OCI-LY1 (cell line): ENCODE data around the gene PSMG1.
A peak's percentile ranks its signal among the peaks of the same experiment; 100 is the strongest.
"Not testable (repeated sequence)": the region's sequence is repeated elsewhere in the genome, so short reads cannot be mapped to it uniquely, and the experiment has no call there.

ENCODE experiments used
- H2AFZ ChIP-seq: fragments of 200-600 bp; sonication (generic), shearing (Covaris generic); 2 replicates; pipeline ENCODE4 v1.6.0; 2014; ENCODE audit warnings: antibody characterized with exemption, mild to moderate bottlenecking, low read length
- H3F3A ChIP-seq: fragments of 200-600 bp; sonication (generic), shearing (Covaris generic); 2 replicates; pipeline ENCODE4 v1.6.0; 2014; ENCODE audit warnings: mild to moderate bottlenecking, antibody characterized with exemption, low read length, moderate library complexity; ENCODE audit not compliant: insufficient read depth
- H3K27ac ChIP-seq: fragments of 200-600 bp; sonication (generic); 2 replicates; pipeline ENCODE4 v1.5.1; 2014; ENCODE audit warnings: low read length, mixed run types, mild to moderate bottlenecking, low read depth; ENCODE audit not compliant: poor library complexity, severe bottlenecking
- H3K27me3 ChIP-seq: fragments of 200-600 bp; sonication (generic); 2 replicates; pipeline ENCODE4 v1.6.0; 2014; ENCODE audit warnings: antibody characterized with exemption, mild to moderate bottlenecking, low read length, moderate library complexity; ENCODE audit not compliant: insufficient read depth
- H3K36me3 ChIP-seq: fragments of 200-600 bp; sonication (generic); 2 replicates; pipeline ENCODE4 v1.6.1; 2014; ENCODE audit warnings: mild to moderate bottlenecking, antibody characterized with exemption, low read length, moderate library complexity, mixed read lengths; ENCODE audit not compliant: insufficient read depth
- H3K4me1 ChIP-seq: fragments of 200-600 bp; sonication (generic); 2 replicates; pipeline ENCODE4 v1.5.1; 2014; ENCODE audit warnings: mild to moderate bottlenecking, low read length, moderate library complexity; ENCODE audit not compliant: insufficient read depth, severe bottlenecking
- H3K4me2 ChIP-seq: fragments of 200-600 bp; sonication (generic), shearing (Covaris generic); 2 replicates; pipeline ENCODE4 v1.6.1; 2014; ENCODE audit warnings: low read length
- H3K4me3 ChIP-seq: fragments of 200-600 bp; sonication (generic); 2 replicates; pipeline ENCODE4 v1.5.1; 2014; ENCODE audit warnings: low read length, low read depth, mild to moderate bottlenecking, mixed read lengths; ENCODE audit not compliant: poor library complexity, severe bottlenecking
- H3K79me2 ChIP-seq: fragments of 200-600 bp; shearing (Covaris generic); 2 replicates; pipeline ENCODE4 v1.6.1; 2016; ENCODE audit warnings: mixed run types, low read length, mixed read lengths; ENCODE audit not compliant: insufficient read depth
- H3K9ac ChIP-seq: fragments of 200-600 bp; sonication (generic), shearing (Covaris generic); 2 replicates; pipeline ENCODE4 v1.6.1; 2014; ENCODE audit warnings: mild to moderate bottlenecking, low read length, mixed read lengths
- H3K9me2 ChIP-seq: fragments of 200-600 bp; sonication (generic), shearing (Covaris generic); 2 replicates; pipeline ENCODE4 v1.6.1; 2014; ENCODE audit warnings: low read depth, mild to moderate bottlenecking, low read length, mixed read lengths
- H3K9me3 ChIP-seq: fragments of 200-600 bp; shearing (Covaris generic); 2 replicates; pipeline ENCODE4 v1.6.1; 2014; ENCODE audit warnings: low read length, mixed read lengths
- H4K20me1 ChIP-seq: fragments of 200-600 bp; sonication (generic), shearing (Covaris generic); 2 replicates; pipeline ENCODE4 v1.6.0; 2016; ENCODE audit warnings: mild to moderate bottlenecking, low read length; ENCODE audit not compliant: insufficient read depth
- CTCF ChIP-seq: fragments of 200-600 bp; sonication (generic), shearing (Covaris generic); IDR thresholded peaks from 2 replicates; pipeline ENCODE4 v1.5.1; 2017; ENCODE audit warnings: mild to moderate bottlenecking, antibody characterized with exemption, low read length, moderate library complexity, mixed read lengths
- EZH2 ChIP-seq: fragments of 200-600 bp; sonication (generic), shearing (Covaris generic); IDR thresholded peaks from 2 replicates; pipeline ENCODE4 v1.8.0; 2017; ENCODE audit warnings: borderline replicate concordance, mixed run types, mild to moderate bottlenecking, antibody characterized with exemption, low read length, moderate library complexity, mixed read lengths

PSMG1 gene

GRCh38 chr21:39136138-39136537, 47.1 kb downstream of the PSMG1 start:
- H3F3A ChIP-seq, H3K27me3 ChIP-seq, H3K9ac ChIP-seq, H3K4me1 ChIP-seq, H4K20me1 ChIP-seq, H3K36me3 ChIP-seq, H2AFZ ChIP-seq, H3K4me2 ChIP-seq, H3K9me2 ChIP-seq, H3K79me2 ChIP-seq, H3K27ac ChIP-seq, H3K4me3 ChIP-seq, H3K9me3 ChIP-seq: not testable (repeated sequence)
- TF ChIP-seq CTCF, result peak; percentile 34; the same call in 1 of the 2 replicates

- H3K9ac ChIP-seq, result no peak overlapping the region
- no peak overlapping the region for H2AFZ ChIP-seq
- H3K4me1 ChIP-seq, result no peaks in the 10 kb centered on the region
- no peaks in the 10 kb centered on the region for H3K27me3 ChIP-seq
- H3K36me3 ChIP-seq, result no peaks in the 10 kb centered on the region
- no peak overlapping the region for H3K27ac ChIP-seq
- no peaks in the 10 kb centered on the region for H3K9me2 ChIP-seq
- no peaks in the 10 kb centered on the region for H3K9me3 ChIP-seq
- no peak overlapping the region for H3K4me2 ChIP-seq
- no peaks in the 10 kb centered on the region for H3K79me2 ChIP-seq
- H3F3A ChIP-seq, result no peaks in the 10 kb centered on the region
- H3K4me3 ChIP-seq, result no peak overlapping the region
- H4K20me1 ChIP-seq, result no peaks in the 10 kb centered on the region
- TF ChIP-seq CTCF (no peak), EZH2 (no peak)
These were observed 48.9 kb downstream of the PSMG1 start for GRCh38 chr21:39134288-39134810.

GRCh38 chr21:39132248-39132647, 51.0 kb downstream of the PSMG1 start:
- H3F3A ChIP-seq, result no peaks in the 10 kb centered on the region
- H3K4me1 ChIP-seq, result no peaks in the 10 kb centered on the region
- H3K27ac ChIP-seq, result no peak overlapping the region
- no peak overlapping the region for H3K9ac ChIP-seq
- H3K9me3 ChIP-seq, result no peaks in the 10 kb centered on the region
- H3K79me2 ChIP-seq, result no peaks in the 10 kb centered on the region
- no peak overlapping the region for H3K4me3 ChIP-seq
- H2AFZ ChIP-seq, result no peak overlapping the region
- H3K36me3 ChIP-seq, result no peaks in the 10 kb centered on the region
- TF ChIP-seq CTCF, result no peak
- no peak for TF ChIP-seq EZH2
- no peaks in the 10 kb centered on the region for H3K9me2 ChIP-seq
- H4K20me1 ChIP-seq, result no peaks in the 10 kb centered on the region
- no peak overlapping the region for H3K4me2 ChIP-seq
- no peaks in the 10 kb centered on the region for H3K27me3 ChIP-seq
